Activated CD4-positive, alpha-beta T cell treated with anti-CD3 and anti-CD28 coated beads for 48 hours (primary cell): ENCODE results near the gene SPG7.

ENCODE experiments used
- DNase-seq: peaks from one replicate; pipeline ENCODE4 v3.0.0-alpha.2; 2020

Gene SPG7

DNA sequence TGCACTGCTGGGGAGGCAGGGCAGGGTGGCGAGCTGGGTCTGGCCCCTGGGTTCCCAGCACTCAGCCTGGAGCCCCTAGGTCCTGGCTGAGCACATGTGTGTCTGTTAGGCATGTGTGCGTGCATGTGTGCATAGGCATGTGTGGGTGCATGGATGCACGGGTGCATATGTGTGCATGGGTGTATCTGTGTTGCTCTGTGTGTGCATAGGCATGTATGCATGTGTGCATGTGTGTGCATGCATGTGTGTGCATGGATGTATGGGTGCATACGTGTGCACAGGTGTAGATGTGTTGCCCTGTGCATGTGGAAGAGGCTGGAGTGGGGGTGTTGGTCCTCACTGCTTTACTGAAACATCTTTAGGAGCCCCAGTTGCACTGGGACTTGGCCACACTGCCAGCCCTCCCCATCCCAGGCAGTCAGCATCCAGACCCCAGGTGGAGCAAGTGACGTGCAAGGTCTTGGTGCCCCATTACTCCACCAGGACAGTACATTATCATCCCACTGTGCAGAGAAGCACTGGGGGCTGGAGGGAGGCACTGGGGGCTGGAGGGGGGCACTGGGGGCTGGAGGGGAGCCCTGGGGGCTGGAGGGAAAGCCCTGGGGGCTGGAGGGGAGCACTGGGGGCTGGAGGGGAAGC, 94.9 kb downstream of the SPG7 start:
- no peak for DNase-seq

- no peak for DNase-seq
Measured at GRCh38 chr16:89604764-89605163, 96.6 kb downstream of the SPG7 start.

DNA sequence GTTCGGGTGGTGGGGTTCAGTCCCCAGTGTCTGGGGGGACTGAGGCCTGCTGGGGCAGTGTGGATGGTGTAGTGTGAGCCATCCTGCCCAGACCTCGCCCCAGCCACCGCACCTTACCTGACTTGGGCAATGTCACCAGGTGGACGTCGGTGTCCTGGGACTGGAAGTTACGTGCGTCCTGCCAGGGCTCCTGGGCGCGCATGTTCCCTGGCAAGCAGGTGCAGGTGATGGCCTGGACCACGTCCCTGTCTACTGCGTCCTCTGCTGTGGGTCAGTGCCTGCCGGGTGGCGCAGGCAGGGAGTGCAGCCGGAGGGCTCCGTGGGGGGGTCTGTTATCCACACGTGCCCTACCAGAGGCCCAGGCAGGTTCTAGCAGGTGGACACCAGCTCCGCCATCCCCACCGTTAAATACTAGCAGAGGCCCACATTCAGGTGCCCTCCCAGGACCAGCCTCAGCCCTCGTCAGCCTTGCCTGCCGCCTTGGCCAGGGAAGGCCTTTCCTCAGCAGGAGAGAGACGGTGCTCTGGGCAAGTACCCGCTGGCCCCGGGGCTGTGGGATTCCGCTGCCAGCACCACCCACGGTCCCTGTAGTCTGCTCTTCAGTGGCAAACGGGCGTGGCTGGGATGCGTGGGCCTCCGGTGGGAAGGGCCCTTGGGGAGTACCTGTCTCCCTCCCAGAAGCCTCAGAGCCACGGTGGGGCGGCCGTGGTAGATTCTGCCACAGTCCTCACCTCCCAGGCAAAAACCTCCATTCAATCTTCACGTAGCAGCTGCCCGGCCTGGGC, 97.2 kb downstream of the SPG7 start:
- no peak for DNase-seq

GRCh38 chr16:89606006-89606405, 97.8 kb downstream of the SPG7 start:
- DNase-seq: no peak
